Glutamatergic neuron (in vitro differentiated cells): ENCODE results near the gene PRAMEF25. TPM values are rescaled to one million over a fixed set of nuclear protein-coding genes. Genes with fewer than 3 reads are reported as not detected.
"Not testable (repeated sequence)": the region's sequence is repeated elsewhere in the genome, so short reads cannot be mapped to it uniquely, and the experiment has no call there.

Source experiments
- DNase-seq: peaks from one replicate; pipeline ENCODE4 v3.0.0; 2022
- H3K27ac Mint-ChIP-seq: one replicate; pipeline ENCODE4 v1.8.0; 2020; ENCODE audit warnings: mild to moderate bottlenecking, mixed read lengths, inconsistent platforms; ENCODE audit not compliant: unreplicated experiment
- H3K27me3 Mint-ChIP-seq: one replicate; pipeline ENCODE4 v1.8.0; 2020; ENCODE audit warnings: mild to moderate bottlenecking, moderate library complexity, mixed read lengths, inconsistent platforms; ENCODE audit not compliant: unreplicated experiment
- H3K36me3 Mint-ChIP-seq: one replicate; pipeline ENCODE4 v1.8.0; 2020; ENCODE audit warnings: mild to moderate bottlenecking, mixed read lengths, inconsistent platforms; ENCODE audit not compliant: unreplicated experiment
- H3K4me1 Mint-ChIP-seq: one replicate; pipeline ENCODE4 v1.8.0; 2020; ENCODE audit warnings: mild to moderate bottlenecking, low read depth, mixed read lengths, inconsistent platforms; ENCODE audit not compliant: unreplicated experiment
- H3K4me3 Mint-ChIP-seq: one replicate; pipeline ENCODE4 v1.8.0; 2020; ENCODE audit warnings: mild to moderate bottlenecking, mixed read lengths, inconsistent platforms; ENCODE audit not compliant: unreplicated experiment
- H3K9me3 Mint-ChIP-seq: one replicate; pipeline ENCODE4 v1.8.0; 2020; ENCODE audit warnings: mild to moderate bottlenecking, moderate library complexity, mixed read lengths, inconsistent platforms; ENCODE audit not compliant: unreplicated experiment
- long read RNA-seq: library from polyadenylated mRNA; unstranded; transcript quantifications from one replicate; pipeline ENCODE4 v2.0.0, GENCODE V29; 2020; ENCODE audit not compliant: unreplicated experiment
- total RNA-seq: library from RNA; stranded (reverse); fragmentation: NEBNext Ultra II Directional; extraction: Animal tissue kit (Norgen Biotek cat#: 25700); gene quantifications from one replicate; pipeline ENCODE4 v1.2.1, GENCODE V29; 2021; ENCODE audit not compliant: unreplicated experiment

The PRAMEF25 gene
- total RNA-seq: not detected
- long read RNA-seq: 0 reads

GRCh38 chr1:13070474-13070873, at the start of gene PRAMEF25:
TSS of gene PRAMEF25 (plus strand) at chr1:13070774. CDS start at chr1:13073694, 2,920 bp downstream.
- DNase-seq, H3K9me3 Mint-ChIP-seq, H3K36me3 Mint-ChIP-seq, H3K27me3 Mint-ChIP-seq, H3K4me1 Mint-ChIP-seq, H3K27ac Mint-ChIP-seq, H3K4me3 Mint-ChIP-seq: not testable (repeated sequence)

- H3K27ac Mint-ChIP-seq, H3K4me1 Mint-ChIP-seq, H3K27me3 Mint-ChIP-seq, H3K4me3 Mint-ChIP-seq, DNase-seq, H3K36me3 Mint-ChIP-seq, H3K9me3 Mint-ChIP-seq: not testable (repeated sequence)
Observed at GRCh38 chr1:13056475-13056874, 14.1 kb upstream of the PRAMEF25 start, which contains the start of gene PRAMEF27. TSS of gene PRAMEF27 (minus strand) at chr1:13056575. CDS start at chr1:13053659, 2,916 bp downstream.

- not testable (repeated sequence) for H3K27me3 Mint-ChIP-seq, H3K4me1 Mint-ChIP-seq, H3K4me3 Mint-ChIP-seq, H3K36me3 Mint-ChIP-seq, DNase-seq, H3K27ac Mint-ChIP-seq
- peaks cover 10% of the 10 kb centered on the region for H3K9me3 Mint-ChIP-seq
Observed at GRCh38 chr1:13116754-13117153, 46.2 kb downstream of the PRAMEF25 start, which contains the start of gene HNRNPCL2. TSS of gene HNRNPCL2 (minus strand) at chr1:13116854. CDS start at chr1:13116400, 454 bp downstream.

Other genes with a start within 250 kb of the PRAMEF25 start
- not detected for gene PRAMEF11, start 239.4 kb upstream of the PRAMEF25 start, total RNA-seq
- gene HNRNPCL1, start 222.1 kb upstream of the PRAMEF25 start, total RNA-seq: not detected
- gene PRAMEF2, start 213.7 kb upstream of the PRAMEF25 start, total RNA-seq: not detected
- gene PRAMEF4, start 184.6 kb upstream of the PRAMEF25 start, total RNA-seq: not detected
- not detected for gene PRAMEF10, start 172.5 kb upstream of the PRAMEF25 start, total RNA-seq
- not detected for gene PRAMEF7, start 154.2 kb upstream of the PRAMEF25 start, total RNA-seq
- gene PRAMEF6, start 123.2 kb upstream of the PRAMEF25 start, total RNA-seq: not detected
- gene PRAMEF27, start 14.2 kb upstream of the PRAMEF25 start, total RNA-seq: not detected
- not detected for gene HNRNPCL3, start 10.0 kb upstream of the PRAMEF25 start, total RNA-seq
- not detected for gene HNRNPCL2, start 46.1 kb downstream of the PRAMEF25 start, total RNA-seq
- gene PRAMEF26, start 85.2 kb downstream of the PRAMEF25 start, total RNA-seq: not detected
- gene HNRNPCL4, start 94.9 kb downstream of the PRAMEF25 start, total RNA-seq: not detected
- gene PRAMEF9, start 101.1 kb downstream of the PRAMEF25 start, total RNA-seq: not detected
- 0.44 TPM for gene PRAMEF13, start 130.6 kb downstream of the PRAMEF25 start, total RNA-seq
- gene PRAMEF18, start 155.4 kb downstream of the PRAMEF25 start, total RNA-seq: not detected
- gene PRAMEF5, start 183.4 kb downstream of the PRAMEF25 start, total RNA-seq: not detected
- not detected for gene PRAMEF8, start 214.4 kb downstream of the PRAMEF25 start, total RNA-seq
- not detected for gene PRAMEF33, start 232.8 kb downstream of the PRAMEF25 start, total RNA-seq
- gene PRAMEF15, start 244.8 kb downstream of the PRAMEF25 start, total RNA-seq: not detected